A549 (cell line): ENCODE data around the gene TWIST1. TPM values are rescaled to one million over a fixed set of nuclear protein-coding genes. Genes with fewer than 3 reads are reported as not detected.

Source experiments
- ATAC-seq, 2 experiments: fragments of 200-7000 bp in 1 of 2; fragments of >200 bp in 1 of 2; cut with Nextera tagmentation in 1 of 2; cut with Tn5 transposase in 1 of 2; 3 replicates each; pipeline versions ENCODE4 v1.8.0 to v1.9.1; 2018 to 2020; ENCODE audit warnings: mild to moderate bottlenecking in 1 of 2, moderate library complexity in 1 of 2
- CTCF ChIA-PET: fragments of 300-600 bp; sonication (Branson Sonifier 250); formaldehyde crosslinking; extraction: SDS; loops from one replicate; lab custom pipeline; 2021; ENCODE audit warnings: antibody characterized with exemption, inconsistent platforms; lab: Yijun Ruan, JAX
- POLR2A ChIA-PET: fragments of 350-600 bp; formaldehyde crosslinking; extraction: SDS; loops from one replicate; lab custom pipeline; 2021; ENCODE audit warnings: antibody characterized with exemption, inconsistent platforms; lab: Yijun Ruan, JAX
- DNase-seq, 2 experiments: peaks; one replicate each; pipeline versions ENCODE4 v3.0.0 to v3.0.0-alpha.2; 2011 to 2016; ENCODE audit warnings: low read depth in 1 of 2, low spot score in 1 of 2
- FAIRE-seq: peaks from 2 replicates; lab custom pipeline; 2011; peaks lifted over from hg19 to GRCh38; lab: Jason Lieb, UNC
- H3K27ac ChIP-seq, 2 experiments: fragments of >200 bp; sonication (Bioruptor Twin); formaldehyde crosslinking; 3 replicates each; pipeline ENCODE4 v1.5.1; 2016 to 2017
- H3K4me1 ChIP-seq: fragments of >200 bp; sonication (Bioruptor Twin); formaldehyde crosslinking; 3 replicates; pipeline ENCODE4 v1.6.1; 2016
- H3K4me2 ChIP-seq: fragments of >200 bp; sonication (Bioruptor Twin); formaldehyde crosslinking; 3 replicates; pipeline ENCODE4 v1.6.1; 2016
- H3K4me3 ChIP-seq: fragments of >200 bp; sonication (Bioruptor Twin); formaldehyde crosslinking; 3 replicates; pipeline ENCODE4 v1.5.1; 2016
- H3K9me3 ChIP-seq: fragments of >200 bp; sonication (Bioruptor Twin); formaldehyde crosslinking; 3 replicates; pipeline ENCODE4 v1.6.1; 2016
- CHD2 ChIP-seq: fragments of 150-350 bp; IDR thresholded peaks from 2 replicates; pipeline ENCODE4 v1.6.1; 2014; ENCODE audit warnings: low read length; ENCODE audit not compliant: partially characterized antibody
- CHD4 ChIP-seq: fragments of 200-600 bp; sonication (generic); IDR thresholded peaks from 2 replicates; pipeline ENCODE4 v1.6.1; 2016; ENCODE audit warnings: antibody characterized with exemption, mild to moderate bottlenecking, borderline replicate concordance
- EHMT2 ChIP-seq: fragments of 200-600 bp; sonication (generic); IDR thresholded peaks from 2 replicates; pipeline ENCODE4 v1.6.1; 2016; ENCODE audit warnings: antibody characterized with exemption, low read depth, mild to moderate bottlenecking, moderate library complexity
- FOSB ChIP-seq: fragments of 250-450 bp; sonication (Bioruptor Pico); IDR thresholded peaks from 2 replicates; pipeline ENCODE4 v1.5.0; 2020; ENCODE audit warnings: mild to moderate bottlenecking, moderate library complexity
- HEYL ChIP-seq: fragments of 250-450 bp; sonication (Bioruptor Pico); IDR thresholded peaks from 2 replicates; pipeline ENCODE4 v1.8.0; 2021; ENCODE audit warnings: mild to moderate bottlenecking, moderate library complexity
- HOXB5 ChIP-seq: fragments of 250-450 bp; sonication (Bioruptor Pico); IDR thresholded peaks from 2 replicates; pipeline ENCODE4 v1.5.0; 2020; ENCODE audit warnings: mild to moderate bottlenecking, moderate library complexity
- JUNB ChIP-seq: fragments of >200 bp; sonication (Bioruptor Twin); formaldehyde crosslinking; IDR thresholded peaks from 2 replicates; pipeline ENCODE4 v1.6.1; 2016
- MAZ ChIP-seq: fragments of 150-350 bp; IDR thresholded peaks from 2 replicates; pipeline ENCODE4 v1.6.1; 2014; ENCODE audit warnings: antibody characterized with exemption, low read depth, low read length, borderline replicate concordance
- MYC ChIP-seq: IDR thresholded peaks from 2 replicates; pipeline ENCODE4 v1.6.1; 2012; ENCODE audit warnings: mild to moderate bottlenecking, inconsistent platforms, low read length, improper control_type of control experiment, borderline replicate concordance
- NPAS2 ChIP-seq: fragments of 250-450 bp; sonication (Bioruptor Pico); IDR thresholded peaks from 2 replicates; pipeline ENCODE4 v1.8.0; 2022; ENCODE audit warnings: mild to moderate bottlenecking, moderate library complexity, borderline replicate concordance
- NR3C1 ChIP-seq: fragments of >200 bp; sonication (Bioruptor Twin); formaldehyde crosslinking; IDR thresholded peaks from 3 replicates; pipeline ENCODE4 v1.6.1; 2017
- POLR2AphosphoS2 ChIP-seq: conservative IDR thresholded peaks from 2 replicates; pipeline ENCODE4 v1.6.1; 2012; ENCODE audit warnings: low read length, improper control_type of control experiment, inconsistent platforms
- RAD21 ChIP-seq, 2 experiments: fragments of >200 bp in 1 of 2; sonication (Bioruptor Twin) in 1 of 2; formaldehyde crosslinking in 1 of 2; IDR thresholded peaks in 1 of 2; conservative IDR thresholded peaks in 1 of 2; 2 replicates in 1 of 2; 3 replicates in 1 of 2; pipeline ENCODE4 v1.6.1; 2012 to 2018; ENCODE audit warnings: inconsistent platforms in 1 of 2
- RCOR1 ChIP-seq: fragments of 150-350 bp; IDR thresholded peaks from 2 replicates; pipeline ENCODE4 v1.6.1; 2014; ENCODE audit warnings: antibody characterized with exemption, low read length, low read depth
- RFX5 ChIP-seq: fragments of 450-650 bp; IDR thresholded peaks from 2 replicates; pipeline ENCODE4 v1.7.1; 2014; ENCODE audit warnings: antibody characterized with exemption, mild to moderate bottlenecking, moderate library complexity
- SMC3 ChIP-seq: fragments of >200 bp; sonication (Bioruptor Twin); formaldehyde crosslinking; IDR thresholded peaks from 3 replicates; pipeline ENCODE4 v1.6.1; 2018; ENCODE audit warnings: inconsistent platforms
- SREBF2 ChIP-seq: fragments of 450-650 bp; IDR thresholded peaks from 2 replicates; pipeline ENCODE4 v1.6.1; 2014; ENCODE audit warnings: mild to moderate bottlenecking, moderate library complexity
- ZNF302 ChIP-seq: fragments of 250-450 bp; sonication (Bioruptor Pico); IDR thresholded peaks from 2 replicates; pipeline ENCODE4 v1.9.0; 2021; ENCODE audit warnings: inconsistent platforms, mild to moderate bottlenecking, moderate library complexity
- ZSCAN20 ChIP-seq: fragments of 250-450 bp; sonication (Bioruptor Pico); IDR thresholded peaks from 2 replicates; pipeline ENCODE4 v1.8.0; 2022; ENCODE audit warnings: mild to moderate bottlenecking, moderate library complexity
- WGBS: methylation state at CpG from one replicate; pipeline ENCODE4 v1.1.6; 2017; ENCODE audit errors: missing lambda C conversion rate; 5-methylcytosine and 5-hydroxymethylcytosine counted together
- polyA plus RNA-seq, 4 experiments: library from polyadenylated mRNA; depleted of rRNA in 3 of 4; stranded (reverse); fragments of >200 nt; fragmentation: RNase III in 1 of 4; extraction: RNeasy Plus Mini Kit Qiagen cat#74134 plus additional on column Dnase treatment in 1 of 4; gene quantifications; 2 replicates in 3 of 4; 3 replicates in 1 of 4; pipeline ENCODE4 v1.2.3, GENCODE V29; 2011 to 2017
- TF ChIP-seq, protein P1 (sequence below): fragments of >200 bp; sonication (Bioruptor Twin); formaldehyde crosslinking; IDR thresholded peaks from 3 replicates; pipeline ENCODE4 v1.5.1; 2016
- TF ChIP-seq, protein P2 (sequence below): fragments of 250-450 bp; sonication (Bioruptor Pico); IDR thresholded peaks from 2 replicates; pipeline ENCODE4 v1.5.0; 2021; ENCODE audit warnings: mild to moderate bottlenecking, moderate library complexity, borderline replicate concordance
- TF ChIP-seq, protein P3 (sequence below): fragments of 200-600 bp; sonication (generic); IDR thresholded peaks from 2 replicates; pipeline ENCODE4 v1.6.1; 2016; ENCODE audit warnings: antibody characterized with exemption, mild to moderate bottlenecking, moderate library complexity

The TWIST1 gene
- polyA plus RNA-seq, 2 of the 4 experiments (the other 2 are of a cell fraction): 0.61 to 1.3 TPM

- Histone ChIP-seq H3K27ac (no peak overlapping the region), H3K4me3 (no peak overlapping the region), H3K4me2 (no peak overlapping the region), H3K4me1 (no peaks in the 10 kb centered on the region), H3K9me3 (no peaks in the 10 kb centered on the region)
- 44% methylated on average over 6 of the region's 6 CpGs for WGBS
- no peak for TF ChIP-seq HEYL
- TF ChIP-seq, protein P1, sequence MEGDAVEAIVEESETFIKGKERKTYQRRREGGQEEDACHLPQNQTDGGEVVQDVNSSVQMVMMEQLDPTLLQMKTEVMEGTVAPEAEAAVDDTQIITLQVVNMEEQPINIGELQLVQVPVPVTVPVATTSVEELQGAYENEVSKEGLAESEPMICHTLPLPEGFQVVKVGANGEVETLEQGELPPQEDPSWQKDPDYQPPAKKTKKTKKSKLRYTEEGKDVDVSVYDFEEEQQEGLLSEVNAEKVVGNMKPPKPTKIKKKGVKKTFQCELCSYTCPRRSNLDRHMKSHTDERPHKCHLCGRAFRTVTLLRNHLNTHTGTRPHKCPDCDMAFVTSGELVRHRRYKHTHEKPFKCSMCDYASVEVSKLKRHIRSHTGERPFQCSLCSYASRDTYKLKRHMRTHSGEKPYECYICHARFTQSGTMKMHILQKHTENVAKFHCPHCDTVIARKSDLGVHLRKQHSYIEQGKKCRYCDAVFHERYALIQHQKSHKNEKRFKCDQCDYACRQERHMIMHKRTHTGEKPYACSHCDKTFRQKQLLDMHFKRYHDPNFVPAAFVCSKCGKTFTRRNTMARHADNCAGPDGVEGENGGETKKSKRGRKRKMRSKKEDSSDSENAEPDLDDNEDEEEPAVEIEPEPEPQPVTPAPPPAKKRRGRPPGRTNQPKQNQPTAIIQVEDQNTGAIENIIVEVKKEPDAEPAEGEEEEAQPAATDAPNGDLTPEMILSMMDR: no peak
- no peak for TF ChIP-seq EHMT2
- TF ChIP-seq RAD21 (conservative IDR thresholded peaks at IDR 0.05 in 1 of 2, IDR thresholded peaks at IDR 0.05 in 1 of 2): no peak
- TF ChIP-seq NR3C1: no peak
- TF ChIP-seq FOSB (CRISPR knock-in tag): no peak
- no peak for TF ChIP-seq RCOR1
- no peak for TF ChIP-seq HOXB5 (CRISPR knock-in tag)
- no peak for TF ChIP-seq CHD2
- no peak for TF ChIP-seq CHD4
- no peak for TF ChIP-seq JUNB
- TF ChIP-seq RFX5: no peak
- TF ChIP-seq, protein P2, sequence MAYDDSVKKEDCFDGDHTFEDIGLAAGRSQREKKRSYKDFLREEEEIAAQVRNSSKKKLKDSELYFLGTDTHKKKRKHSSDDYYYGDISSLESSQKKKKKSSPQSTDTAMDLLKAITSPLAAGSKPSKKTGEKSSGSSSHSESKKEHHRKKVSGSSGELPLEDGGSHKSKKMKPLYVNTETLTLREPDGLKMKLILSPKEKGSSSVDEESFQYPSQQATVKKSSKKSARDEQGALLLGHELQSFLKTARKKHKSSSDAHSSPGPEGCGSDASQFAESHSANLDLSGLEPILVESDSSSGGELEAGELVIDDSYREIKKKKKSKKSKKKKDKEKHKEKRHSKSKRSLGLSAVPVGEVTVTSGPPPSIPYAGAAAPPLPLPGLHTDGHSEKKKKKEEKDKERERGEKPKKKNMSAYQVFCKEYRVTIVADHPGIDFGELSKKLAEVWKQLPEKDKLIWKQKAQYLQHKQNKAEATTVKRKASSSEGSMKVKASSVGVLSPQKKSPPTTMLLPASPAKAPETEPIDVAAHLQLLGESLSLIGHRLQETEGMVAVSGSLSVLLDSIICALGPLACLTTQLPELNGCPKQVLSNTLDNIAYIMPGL (CRISPR knock-in tag): no peak
- TF ChIP-seq MYC: no peak
- TF ChIP-seq ZSCAN20 (CRISPR knock-in tag): no peak
- TF ChIP-seq ZNF302 (CRISPR knock-in tag): no peak
- FAIRE-seq (no peak), DNase-seq (no peak), ATAC-seq (no peak)
- ChIA-PET CTCF (no interaction called here), POLR2A (no interaction called here)
Measured at GRCh38 chr7:19091550-19092200, 25.8 kb downstream of the TWIST1 start.

GRCh38 chr7:19090526-19090925 is 26.9 kb downstream of the TWIST1 start:
- no peaks in the 10 kb centered on the region for H3K9me3 ChIP-seq
- 9% methylated on average over 2 of the region's 2 CpGs for WGBS
- CTCF ChIA-PET: interaction anchor here (0.6 kb wide), 2 partner anchors 11 to 228 kb away, joined by 3 read pairs; no protein-coding TSS in a partner anchor
- FAIRE-seq (no peak), ATAC-seq (no peak)
- TF ChIP-seq, protein P3, sequence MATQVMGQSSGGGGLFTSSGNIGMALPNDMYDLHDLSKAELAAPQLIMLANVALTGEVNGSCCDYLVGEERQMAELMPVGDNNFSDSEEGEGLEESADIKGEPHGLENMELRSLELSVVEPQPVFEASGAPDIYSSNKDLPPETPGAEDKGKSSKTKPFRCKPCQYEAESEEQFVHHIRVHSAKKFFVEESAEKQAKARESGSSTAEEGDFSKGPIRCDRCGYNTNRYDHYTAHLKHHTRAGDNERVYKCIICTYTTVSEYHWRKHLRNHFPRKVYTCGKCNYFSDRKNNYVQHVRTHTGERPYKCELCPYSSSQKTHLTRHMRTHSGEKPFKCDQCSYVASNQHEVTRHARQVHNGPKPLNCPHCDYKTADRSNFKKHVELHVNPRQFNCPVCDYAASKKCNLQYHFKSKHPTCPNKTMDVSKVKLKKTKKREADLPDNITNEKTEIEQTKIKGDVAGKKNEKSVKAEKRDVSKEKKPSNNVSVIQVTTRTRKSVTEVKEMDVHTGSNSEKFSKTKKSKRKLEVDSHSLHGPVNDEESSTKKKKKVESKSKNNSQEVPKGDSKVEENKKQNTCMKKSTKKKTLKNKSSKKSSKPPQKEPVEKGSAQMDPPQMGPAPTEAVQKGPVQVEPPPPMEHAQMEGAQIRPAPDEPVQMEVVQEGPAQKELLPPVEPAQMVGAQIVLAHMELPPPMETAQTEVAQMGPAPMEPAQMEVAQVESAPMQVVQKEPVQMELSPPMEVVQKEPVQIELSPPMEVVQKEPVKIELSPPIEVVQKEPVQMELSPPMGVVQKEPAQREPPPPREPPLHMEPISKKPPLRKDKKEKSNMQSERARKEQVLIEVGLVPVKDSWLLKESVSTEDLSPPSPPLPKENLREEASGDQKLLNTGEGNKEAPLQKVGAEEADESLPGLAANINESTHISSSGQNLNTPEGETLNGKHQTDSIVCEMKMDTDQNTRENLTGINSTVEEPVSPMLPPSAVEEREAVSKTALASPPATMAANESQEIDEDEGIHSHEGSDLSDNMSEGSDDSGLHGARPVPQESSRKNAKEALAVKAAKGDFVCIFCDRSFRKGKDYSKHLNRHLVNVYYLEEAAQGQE: no peak
- no peak for TF ChIP-seq MAZ
- no peak for TF ChIP-seq SMC3
- TF ChIP-seq POLR2AphosphoS2: no peak
- no peak for TF ChIP-seq SREBF2
- no peak for TF ChIP-seq NPAS2 (CRISPR knock-in tag)
- TF ChIP-seq, all 56 proteins: peak for 0
- POLR2A ChIA-PET: no interaction called here
- no peak for DNase-seq
- Histone ChIP-seq H3K4me3 (no peak overlapping the region), H3K27ac (no peak overlapping the region), H3K4me2 (no peak overlapping the region), H3K4me1 (no peaks in the 10 kb centered on the region)
